ENCODE results near the gene FILIP1L. TPM values are rescaled to one million over a fixed set of nuclear protein-coding genes. Genes with fewer than 3 reads are reported as not detected.

Gene FILIP1L
- polyA plus RNA-seq, 1 of the 3 experiments (the other 2 are of a cell fraction), result 26.8 TPM

- Histone ChIP-seq H4K20me1 (ENCODE audit: insufficient read depth) (no peaks in the 10 kb centered on the region), H3K27me3 (ENCODE audit: insufficient read depth) (no peaks in the 10 kb centered on the region), H3K27ac (ENCODE audit: low read depth in 2 of 2, low read length in 1 of 2) (no peak overlapping the region; a peak in 1 of 4 replicates), H3K4me3 (ENCODE audit: low read depth in 2 of 2, low read length in 1 of 2) (no peak overlapping the region), H3K36me3 (replicated peaks in 1 of 2; ENCODE audit: control insufficient read depth in 1 of 2, insufficient read depth in 2 of 2, low read length in 1 of 2) (no peaks in the 10 kb centered on the region), H3K79me2 (ENCODE audit: insufficient read depth) (no peaks in the 10 kb centered on the region), H2AFZ (ENCODE audit: low read depth) (no peak overlapping the region), H3F3A (replicated peaks; ENCODE audit: insufficient read depth) (peaks cover 6% of the 10 kb centered on the region), H3K4me1 (ENCODE audit: control insufficient read depth in 1 of 2, insufficient read depth in 2 of 2, low read depth in 1 of 2, low read length in 1 of 2) (peaks cover 18 to 28% of the 10 kb centered on the region in 2 experiments; a peak in 3 of 4 replicates), H3K9me3 (no peaks in the 10 kb centered on the region), H3K4me2 (no peak overlapping the region), H3K9ac (no peak overlapping the region), H3K9me2 (no peaks in the 10 kb centered on the region)
- WGBS (ENCODE audit: low lambda C conversion rate), result 93% methylated on average over 5 of the region's 5 CpGs
- POLR2A ChIA-PET, result no interaction called here
- TF ChIP-seq RXRA (IDR thresholded peaks at IDR 0.05; ENCODE audit: borderline replicate concordance, low read depth) (no peak), NFIC (IDR thresholded peaks at IDR 0.05; ENCODE audit: borderline replicate concordance) (no peak), EZH2phosphoT487 (IDR thresholded peaks at IDR 0.05; ENCODE audit: borderline replicate concordance, low read depth) (no peak), MXI1 (IDR thresholded peaks at IDR 0.05; ENCODE audit: low read depth, low read length) (no peak), RAD21 (IDR thresholded peaks at IDR 0.05; ENCODE audit: low read length) (no peak), MEF2A (IDR thresholded peaks at IDR 0.05; ENCODE audit: borderline replicate concordance, low read depth) (no peak), ELF1 (IDR thresholded peaks at IDR 0.05) (no peak), PBX3 (IDR thresholded peaks at IDR 0.05) (no peak)
- CTCF ChIA-PET, result no interaction called here
- no peak for DNase-seq
Measured at GRCh38 chr3:99933971-99934750, 180.1 kb downstream of the FILIP1L start.

- Histone ChIP-seq H3F3A (replicated peaks; ENCODE audit: insufficient read depth) (peaks cover 10% of the 10 kb centered on the region), H3K9ac (no peak overlapping the region), H4K20me1 (ENCODE audit: insufficient read depth) (no peaks in the 10 kb centered on the region), H3K27me3 (ENCODE audit: insufficient read depth) (no peaks in the 10 kb centered on the region), H3K9me2 (no peaks in the 10 kb centered on the region), H3K4me3 (ENCODE audit: low read depth in 2 of 2, low read length in 1 of 2) (no peak overlapping the region), H3K4me2 (no peak overlapping the region), H3K79me2 (ENCODE audit: insufficient read depth) (no peaks in the 10 kb centered on the region), H2AFZ (ENCODE audit: low read depth) (no peak overlapping the region), H3K27ac (ENCODE audit: low read depth in 2 of 2, low read length in 1 of 2) (no peak overlapping the region), H3K9me3 (no peaks in the 10 kb centered on the region), H3K4me1 (ENCODE audit: control insufficient read depth in 1 of 2, insufficient read depth in 2 of 2, low read depth in 1 of 2, low read length in 1 of 2) (peaks cover 2 to 21% of the 10 kb centered on the region in 2 experiments; a peak in 2 of 4 replicates), H3K36me3 (replicated peaks in 1 of 2; ENCODE audit: control insufficient read depth in 1 of 2, insufficient read depth in 2 of 2, low read length in 1 of 2) (no peaks in the 10 kb centered on the region)
- WGBS (ENCODE audit: low lambda C conversion rate), result 85% methylated on average over 1 of the region's 1 CpG
- CTCF ChIA-PET, result interaction anchor here (1.3 kb wide), 1 partner anchor 137 kb away, joined by 3 read pairs; no protein-coding TSS in a partner anchor
- TF ChIP-seq RFX5 (IDR thresholded peaks at IDR 0.05; ENCODE audit: low read length) (no peak), CTCF (IDR thresholded peaks at IDR 0.05) (no peak), RXRA (IDR thresholded peaks at IDR 0.05; ENCODE audit: borderline replicate concordance, low read depth) (no peak), PBX3 (IDR thresholded peaks at IDR 0.05) (no peak), NFIC (IDR thresholded peaks at IDR 0.05; ENCODE audit: borderline replicate concordance) (no peak), RAD21 (IDR thresholded peaks at IDR 0.05; ENCODE audit: low read length) (no peak), TAF1 (IDR thresholded peaks at IDR 0.05; ENCODE audit: borderline replicate concordance, low read depth, low read length) (no peak), EZH2phosphoT487 (IDR thresholded peaks at IDR 0.05; ENCODE audit: borderline replicate concordance, low read depth) (no peak), GABPA (IDR thresholded peaks at IDR 0.05; ENCODE audit: low read depth) (no peak), TEAD4 (IDR thresholded peaks at IDR 0.05; ENCODE audit: borderline replicate concordance, insufficient read depth) (no peak), FOXJ3 (CRISPR knock-in tag; IDR thresholded peaks at IDR 0.05) (no peak), RCOR1 (IDR thresholded peaks at IDR 0.05; ENCODE audit: low read length) (no peak)
- POLR2A ChIA-PET, result no interaction called here
- DNase-seq, result no peak
Measured at GRCh38 chr3:99931059-99931458, 183.2 kb downstream of the FILIP1L start.

Measured in SK-N-SH (cell line).